Activated CD4-positive, alpha-beta memory T cell treated with anti-CD3 and anti-CD28 coated beads, Interleukin-2, amount 10 ng/mL, durations not matched to agents 7 days and 5 days (primary cell): ENCODE measurements around the gene XRCC4. TPM values are rescaled to one million over a fixed set of nuclear protein-coding genes. Genes with fewer than 3 reads are reported as not detected.

Experiments
- CTCF ChIA-PET: fragments of 350-600 bp; sonication (Branson Sonifier 250); formaldehyde crosslinking; loops from one replicate; lab custom pipeline; 2021; ENCODE audit warnings: antibody characterized with exemption, inconsistent platforms; lab: Charles Lee
- POLR2A ChIA-PET: fragments of 350-600 bp; sonication (Branson Sonifier 250); formaldehyde crosslinking; loops from one replicate; lab custom pipeline; 2021; ENCODE audit warnings: antibody characterized with exemption; lab: Charles Lee
- DNase-seq: peaks from one replicate; pipeline ENCODE4 v3.0.0-alpha.2; 2020
- H3K27ac Mint-ChIP-seq: one replicate; pipeline ENCODE4 v1.8.0; 2021; ENCODE audit warnings: mild to moderate bottlenecking, mixed read lengths
- H3K27me3 Mint-ChIP-seq: one replicate; pipeline ENCODE4 v1.8.0; 2021; ENCODE audit warnings: mixed read lengths
- H3K36me3 Mint-ChIP-seq: one replicate; pipeline ENCODE4 v1.8.0; 2021; ENCODE audit warnings: low read depth, mixed read lengths
- H3K4me1 Mint-ChIP-seq: one replicate; pipeline ENCODE4 v1.8.0; 2021; ENCODE audit warnings: mixed read lengths
- H3K4me3 Mint-ChIP-seq: one replicate; pipeline ENCODE4 v1.8.0; 2021; ENCODE audit warnings: mild to moderate bottlenecking, mixed read lengths
- H3K9me3 Mint-ChIP-seq: one replicate; pipeline ENCODE4 v1.8.0; 2021; ENCODE audit warnings: mixed read lengths
- total RNA-seq, 2 experiments: library from RNA; stranded (reverse); gene quantifications; one replicate each; pipeline ENCODE4 v1.2.3, GENCODE V29; 2021

XRCC4 gene
- total RNA-seq = 10 to 100 TPM; 10.5 to 13.0 TPM

- Mint-ChIP-seq H3K36me3 (peaks cover 38% of the 10 kb centered on the region), H3K9me3 (no peaks in the 10 kb centered on the region), H3K4me1 (peaks cover 44% of the 10 kb centered on the region), H3K4me3 (peak within 1 kb of the TSS; percentile 91), H3K27ac (peak within 1 kb of the TSS; percentile 91), H3K27me3 (no peaks in the 10 kb centered on the region)
- ChIA-PET CTCF (interaction anchor here (1.0 to 1.2 kb wide), 3 partner anchors 23 to 1226 kb away, joined by 3 to 4 read pairs (median 3); no protein-coding TSS in a partner anchor), POLR2A (interaction anchor here (0.8 to 2.0 kb wide), 10 partner anchors 9 to 798 kb away, joined by 3 to 9 read pairs (median 4); no protein-coding TSS in a partner anchor)
- peak; percentile 96 for DNase-seq
Observed at GRCh38 chr5:83076742-83077661, at the start of gene XRCC4, which contains the start of gene TMEM167A. Gene XRCC4, plus strand, starts transcription at chr5:83077547. Its CDS starts 27,373 bp downstream, at chr5:83104920. Gene TMEM167A, minus strand, starts transcription at chr5:83077394. Its CDS starts 71 bp downstream, at chr5:83077323.

- Mint-ChIP-seq H3K9me3 (no peaks in the 10 kb centered on the region), H3K4me3 (no peak overlapping the region), H3K27me3 (no peaks in the 10 kb centered on the region), H3K27ac (no peak overlapping the region), H3K36me3 (no peaks in the 10 kb centered on the region), H3K4me1 (no peaks in the 10 kb centered on the region)
- CTCF ChIA-PET = no interaction called here
- POLR2A ChIA-PET = no interaction called here
- no peak for DNase-seq
Observed at GRCh38 chr5:83029912-83030311, 47.4 kb upstream of the XRCC4 start.

GRCh38 chr5:83031381-83031780, 46.0 kb upstream of the XRCC4 start:
- Mint-ChIP-seq H3K9me3 (no peaks in the 10 kb centered on the region), H3K4me3 (no peak overlapping the region), H3K4me1 (no peaks in the 10 kb centered on the region), H3K27me3 (no peaks in the 10 kb centered on the region), H3K27ac (no peak overlapping the region), H3K36me3 (no peaks in the 10 kb centered on the region)
- DNase-seq = no peak
- CTCF ChIA-PET = no interaction called here
- POLR2A ChIA-PET = no interaction called here

- Mint-ChIP-seq H3K4me3 (no peak overlapping the region), H3K9me3 (no peaks in the 10 kb centered on the region), H3K4me1 (no peaks in the 10 kb centered on the region), H3K27ac (no peak overlapping the region), H3K27me3 (no peaks in the 10 kb centered on the region), H3K36me3 (no peaks in the 10 kb centered on the region)
- DNase-seq = no peak
- CTCF ChIA-PET = no interaction called here
- POLR2A ChIA-PET = no interaction called here
Observed at GRCh38 chr5:83034036-83034435, 43.3 kb upstream of the XRCC4 start.

GRCh38 chr5:83034528-83035207, 42.7 kb upstream of the XRCC4 start:
- H3K27ac Mint-ChIP-seq = no peak overlapping the region
- ChIA-PET CTCF (no interaction called here), POLR2A (no interaction called here)
- H3K4me1 Mint-ChIP-seq = no peaks in the 10 kb centered on the region
- H3K36me3 Mint-ChIP-seq = no peaks in the 10 kb centered on the region
- H3K9me3 Mint-ChIP-seq = no peaks in the 10 kb centered on the region
- DNase-seq = no peak
- no peak overlapping the region for H3K4me3 Mint-ChIP-seq
- no peaks in the 10 kb centered on the region for H3K27me3 Mint-ChIP-seq

GRCh38 chr5:83035373-83036100, 41.8 kb upstream of the XRCC4 start:
- H3K27me3 Mint-ChIP-seq = no peaks in the 10 kb centered on the region

GRCh38 chr5:83036991-83037575, 40.3 kb upstream of the XRCC4 start:
- no peak overlapping the region for H3K4me3 Mint-ChIP-seq
- no peak for DNase-seq
- H3K4me1 Mint-ChIP-seq = no peaks in the 10 kb centered on the region
- H3K27me3 Mint-ChIP-seq = no peaks in the 10 kb centered on the region
- H3K9me3 Mint-ChIP-seq = no peaks in the 10 kb centered on the region
- POLR2A ChIA-PET = no interaction called here
- CTCF ChIA-PET = interaction anchor here (0.7 kb wide), 1 partner anchor 348 kb away, joined by 3 read pairs; no protein-coding TSS in a partner anchor
- H3K27ac Mint-ChIP-seq = no peak overlapping the region
- no peaks in the 10 kb centered on the region for H3K36me3 Mint-ChIP-seq

More at GRCh38 chr5:83035373-83036100, 41.8 kb upstream of the XRCC4 start:
- DNase-seq = no peak
- CTCF ChIA-PET = no interaction called here
- no peaks in the 10 kb centered on the region for H3K4me1 Mint-ChIP-seq
- no peaks in the 10 kb centered on the region for H3K9me3 Mint-ChIP-seq
- no peak overlapping the region for H3K4me3 Mint-ChIP-seq
- no peaks in the 10 kb centered on the region for H3K36me3 Mint-ChIP-seq
- no peak overlapping the region for H3K27ac Mint-ChIP-seq
- POLR2A ChIA-PET = no interaction called here

GRCh38 chr5:83038924-83039323, 38.4 kb upstream of the XRCC4 start:
- ChIA-PET CTCF (no interaction called here), POLR2A (no interaction called here)
- H3K4me1 Mint-ChIP-seq = no peaks in the 10 kb centered on the region

GRCh38 chr5:83042507-83042906, 34.8 kb upstream of the XRCC4 start:
- no peaks in the 10 kb centered on the region for H3K9me3 Mint-ChIP-seq
- POLR2A ChIA-PET = no interaction called here

More at GRCh38 chr5:83038924-83039323, 38.4 kb upstream of the XRCC4 start:
- H3K9me3 Mint-ChIP-seq = no peaks in the 10 kb centered on the region
- H3K36me3 Mint-ChIP-seq = no peaks in the 10 kb centered on the region
- H3K27ac Mint-ChIP-seq = no peak overlapping the region
- no peak overlapping the region for H3K4me3 Mint-ChIP-seq
- H3K27me3 Mint-ChIP-seq = no peaks in the 10 kb centered on the region
- no peak for DNase-seq

GRCh38 chr5:83044926-83045325, 32.4 kb upstream of the XRCC4 start:
- ChIA-PET POLR2A (interaction anchor here (1.6 kb wide), 1 partner anchor 11 kb away, joined by 3 read pairs; no protein-coding TSS in a partner anchor), CTCF (no interaction called here)
- peaks cover 5% of the 10 kb centered on the region for H3K36me3 Mint-ChIP-seq
- no peak overlapping the region for H3K27ac Mint-ChIP-seq
- H3K4me1 Mint-ChIP-seq = no peaks in the 10 kb centered on the region
- no peak overlapping the region for H3K4me3 Mint-ChIP-seq
- H3K9me3 Mint-ChIP-seq = no peaks in the 10 kb centered on the region
- no peaks in the 10 kb centered on the region for H3K27me3 Mint-ChIP-seq
- no peak for DNase-seq

More at GRCh38 chr5:83042507-83042906, 34.8 kb upstream of the XRCC4 start:
- CTCF ChIA-PET = interaction anchor here (1.2 kb wide), 1 partner anchor 387 kb away, joined by 3 read pairs; no protein-coding TSS in a partner anchor
- Mint-ChIP-seq H3K4me3 (no peak overlapping the region), H3K27me3 (no peaks in the 10 kb centered on the region), H3K4me1 (no peaks in the 10 kb centered on the region), H3K27ac (no peak overlapping the region), H3K36me3 (peaks cover 3% of the 10 kb centered on the region)
- no peak for DNase-seq

- Mint-ChIP-seq H3K27me3 (no peaks in the 10 kb centered on the region), H3K36me3 (peaks cover 25% of the 10 kb centered on the region), H3K27ac (no peak overlapping the region), H3K9me3 (no peaks in the 10 kb centered on the region), H3K4me3 (no peak overlapping the region), H3K4me1 (no peaks in the 10 kb centered on the region)
- DNase-seq = no peak
- ChIA-PET POLR2A (no interaction called here), CTCF (no interaction called here)
Observed at GRCh38 chr5:83048277-83048676, 29.1 kb upstream of the XRCC4 start.

GRCh38 chr5:83048811-83049210, 28.5 kb upstream of the XRCC4 start:
- ChIA-PET POLR2A (interaction anchor here (1.2 kb wide), 1 partner anchor 23 kb away, joined by 3 read pairs; no protein-coding TSS in a partner anchor), CTCF (interaction anchor here (0.7 kb wide), 1 partner anchor 152 kb away, joined by 3 read pairs; no protein-coding TSS in a partner anchor)
- H3K27me3 Mint-ChIP-seq = no peaks in the 10 kb centered on the region
- no peak overlapping the region for H3K27ac Mint-ChIP-seq
- H3K9me3 Mint-ChIP-seq = no peaks in the 10 kb centered on the region
- H3K4me1 Mint-ChIP-seq = no peaks in the 10 kb centered on the region
- H3K36me3 Mint-ChIP-seq = peaks cover 27% of the 10 kb centered on the region
- DNase-seq = no peak
- H3K4me3 Mint-ChIP-seq = no peak overlapping the region
